ENCODE results near the gene SLC47A2. TPM values are rescaled to one million over a fixed set of nuclear protein-coding genes. Genes with fewer than 3 reads are reported as not detected.

The SLC47A2 gene
- total and polyA plus RNA-seq, 2 of the 13 experiments (the other 11 are each of a cell fraction or from before 2014, with no cell fraction given), result 0.04 TPM; not detected in 1

DNA sequence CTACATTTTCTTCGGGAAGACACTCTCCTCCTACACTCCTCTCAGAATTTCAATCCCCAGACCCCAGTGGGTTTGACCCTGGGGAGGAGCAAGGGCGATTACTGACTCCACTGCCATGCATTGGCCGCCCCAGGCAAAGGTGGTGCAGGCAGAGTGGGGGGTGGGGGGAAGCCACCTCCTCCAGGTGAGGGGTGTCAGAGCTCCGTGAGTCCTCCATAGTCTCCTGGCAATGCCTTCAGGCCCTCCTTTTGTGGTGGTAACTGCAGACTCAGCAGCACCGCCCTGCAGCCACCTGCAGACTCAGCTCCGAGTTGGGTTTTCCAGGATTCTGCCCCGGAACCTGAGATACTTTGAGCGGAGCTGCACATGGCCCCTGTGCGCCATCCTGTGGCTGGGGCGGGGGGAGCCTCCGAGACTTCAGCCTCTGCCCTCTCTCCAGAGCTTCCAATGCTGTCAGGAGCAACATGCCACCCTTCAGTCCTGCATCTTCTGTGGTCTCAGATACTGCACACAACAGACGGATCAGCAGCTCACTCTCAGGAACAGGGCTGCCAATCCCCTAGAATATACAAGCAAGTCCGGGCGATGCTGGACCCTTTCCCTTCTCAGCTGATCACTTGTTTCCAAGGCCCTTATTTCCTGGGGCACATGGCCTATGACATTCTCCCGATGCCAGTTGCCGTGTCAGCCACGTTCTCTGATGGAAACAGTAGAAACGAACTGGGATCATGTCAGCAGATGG is 2.4 kb upstream of the SLC47A2 start:
- Histone ChIP-seq H3K9me3 (ENCODE audit: low read length) (no peaks in the 10 kb centered on the region), H3K27ac (ENCODE audit: extremely low read length, insufficient read depth, low read length) (no peak overlapping the region), H3K4me2 (ENCODE audit: low read depth, low read length) (peak overlapping the region; percentile 49), H4K20me1 (ENCODE audit: insufficient read depth, low read length) (no peaks in the 10 kb centered on the region), H3K4me1 (ENCODE audit: insufficient read depth, low read length) (peaks cover 71% of the 10 kb centered on the region), H3K4me3 (replicated peaks in 1 of 3; ENCODE audit: insufficient read depth in 1 of 3, low read depth in 2 of 3, low read length in 3 of 3) (no peak overlapping the region; a peak in 1 of 6 replicates), H3K27me3 (ENCODE audit: control insufficient read depth in 1 of 2, insufficient read depth in 2 of 2, low read length in 2 of 2) (peaks cover 0 to 4% of the 10 kb centered on the region in 2 experiments; a peak in 2 of 5 replicates), H3K9ac (ENCODE audit: insufficient read depth, low read depth, low read length) (no peak overlapping the region), H2AFZ (ENCODE audit: low read length) (no peak overlapping the region), H3K79me2 (ENCODE audit: insufficient read depth, low read length) (no peaks in the 10 kb centered on the region), H3K36me3 (replicated peaks in 1 of 2; ENCODE audit: control insufficient read depth in 1 of 2, insufficient read depth in 2 of 2, low read length in 2 of 2) (no peaks in the 10 kb centered on the region)
- intact Hi-C loops (cut with micrococcal nuclease; ENCODE audit: unreplicated experiment), result loop anchor here (1.0 to 5.0 kb wide), 3 partner anchors 44 to 204 kb away; no protein-coding TSS in a partner anchor
- no TSS peak for BruUV-seq (replicated peaks)
- peak; percentile 60 for ATAC-seq
- CTCF ChIA-PET (ENCODE audit: low intra/inter-chr PET ratio, low total read pairs), result interaction anchor here (1.3 kb wide), 1 partner anchor 205 kb away, joined by 4 read pairs; no protein-coding TSS in a partner anchor
- peak; percentile 28 for FAIRE-seq
- DNase-seq (ENCODE audit: low spot score), result peak; percentile 38
- in situ Hi-C loops (cut with HindIII; ENCODE audit: extremely low pct_ligation_motif_present, low pct_unique_long_range_greater_than_20kb), result loop anchor here (25.0 kb wide), 1 partner anchor 206 kb away; no protein-coding TSS in a partner anchor
- WGBS (ENCODE audit: low lambda C conversion rate), result 26% methylated on average over 13 of the region's 18 CpGs
- POLR2A ChIA-PET, result interaction anchor here (1.0 to 2.6 kb wide), 10 partner anchors 9 to 187 kb away, joined by 3 to 17 read pairs (median 4); partner anchors contain the start of genes ALDH3A2 and SLC47A1
- TF ChIP-seq, protein P1, sequence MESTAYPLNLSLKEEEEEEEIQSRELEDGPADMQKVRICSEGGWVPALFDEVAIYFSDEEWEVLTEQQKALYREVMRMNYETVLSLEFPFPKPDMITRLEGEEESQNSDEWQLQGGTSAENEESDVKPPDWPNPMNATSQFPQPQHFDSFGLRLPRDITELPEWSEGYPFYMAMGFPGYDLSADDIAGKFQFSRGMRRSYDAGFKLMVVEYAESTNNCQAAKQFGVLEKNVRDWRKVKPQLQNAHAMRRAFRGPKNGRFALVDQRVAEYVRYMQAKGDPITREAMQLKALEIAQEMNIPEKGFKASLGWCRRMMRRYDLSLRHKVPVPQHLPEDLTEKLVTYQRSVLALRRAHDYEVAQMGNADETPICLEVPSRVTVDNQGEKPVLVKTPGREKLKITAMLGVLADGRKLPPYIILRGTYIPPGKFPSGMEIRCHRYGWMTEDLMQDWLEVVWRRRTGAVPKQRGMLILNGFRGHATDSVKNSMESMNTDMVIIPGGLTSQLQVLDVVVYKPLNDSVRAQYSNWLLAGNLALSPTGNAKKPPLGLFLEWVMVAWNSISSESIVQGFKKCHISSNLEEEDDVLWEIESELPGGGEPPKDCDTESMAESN (CRISPR knock-in tag; conservative IDR thresholded peaks at IDR 0.05), result no peak
- peak; percentile 14; the same call in 1 of the 2 replicates for TF ChIP-seq SALL1 (CRISPR knock-in tag; IDR thresholded peaks at IDR 0.05)
- TF ChIP-seq, protein P2, sequence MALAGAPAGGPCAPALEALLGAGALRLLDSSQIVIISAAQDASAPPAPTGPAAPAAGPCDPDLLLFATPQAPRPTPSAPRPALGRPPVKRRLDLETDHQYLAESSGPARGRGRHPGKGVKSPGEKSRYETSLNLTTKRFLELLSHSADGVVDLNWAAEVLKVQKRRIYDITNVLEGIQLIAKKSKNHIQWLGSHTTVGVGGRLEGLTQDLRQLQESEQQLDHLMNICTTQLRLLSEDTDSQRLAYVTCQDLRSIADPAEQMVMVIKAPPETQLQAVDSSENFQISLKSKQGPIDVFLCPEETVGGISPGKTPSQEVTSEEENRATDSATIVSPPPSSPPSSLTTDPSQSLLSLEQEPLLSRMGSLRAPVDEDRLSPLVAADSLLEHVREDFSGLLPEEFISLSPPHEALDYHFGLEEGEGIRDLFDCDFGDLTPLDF (CRISPR knock-in tag; IDR thresholded peaks at IDR 0.05), result no peak
- TF ChIP-seq FOXO1 (CRISPR knock-in tag; IDR thresholded peaks at IDR 0.05), result no peak
- no peak for TF ChIP-seq ZFP37 (CRISPR knock-in tag; IDR thresholded peaks at IDR 0.05; ENCODE audit: borderline replicate concordance)
- TF ChIP-seq ZNF138 (CRISPR knock-in tag; IDR thresholded peaks at IDR 0.05; ENCODE audit: low read depth), result no peak
- no peak for TF ChIP-seq HES4 (CRISPR knock-in tag; IDR thresholded peaks at IDR 0.05; ENCODE audit: borderline replicate concordance)
- TF ChIP-seq ZNF780A (CRISPR knock-in tag; IDR thresholded peaks at IDR 0.05), result no peak
- no peak for TF ChIP-seq CREB1 (IDR thresholded peaks at IDR 0.05)
- no peak for TF ChIP-seq CREB1 (CRISPR knock-in tag; IDR thresholded peaks at IDR 0.05)
- 0 out of 2 replicates have a peak, but pooled peaks have one; percentile 2 for TF ChIP-seq NR2F6 (IDR thresholded peaks at IDR 0.05)
- TF ChIP-seq NR2F6 (CRISPR knock-in tag; IDR thresholded peaks at IDR 0.05), result no peak
- no peak for TF ChIP-seq MEIS1 (CRISPR knock-in tag; IDR thresholded peaks at IDR 0.05; ENCODE audit: borderline replicate concordance)
- TF ChIP-seq PITX1 (CRISPR knock-in tag; IDR thresholded peaks at IDR 0.05), result 0 out of 2 replicates have a peak, but pooled peaks have one; percentile 20
- TF ChIP-seq, protein P3, sequence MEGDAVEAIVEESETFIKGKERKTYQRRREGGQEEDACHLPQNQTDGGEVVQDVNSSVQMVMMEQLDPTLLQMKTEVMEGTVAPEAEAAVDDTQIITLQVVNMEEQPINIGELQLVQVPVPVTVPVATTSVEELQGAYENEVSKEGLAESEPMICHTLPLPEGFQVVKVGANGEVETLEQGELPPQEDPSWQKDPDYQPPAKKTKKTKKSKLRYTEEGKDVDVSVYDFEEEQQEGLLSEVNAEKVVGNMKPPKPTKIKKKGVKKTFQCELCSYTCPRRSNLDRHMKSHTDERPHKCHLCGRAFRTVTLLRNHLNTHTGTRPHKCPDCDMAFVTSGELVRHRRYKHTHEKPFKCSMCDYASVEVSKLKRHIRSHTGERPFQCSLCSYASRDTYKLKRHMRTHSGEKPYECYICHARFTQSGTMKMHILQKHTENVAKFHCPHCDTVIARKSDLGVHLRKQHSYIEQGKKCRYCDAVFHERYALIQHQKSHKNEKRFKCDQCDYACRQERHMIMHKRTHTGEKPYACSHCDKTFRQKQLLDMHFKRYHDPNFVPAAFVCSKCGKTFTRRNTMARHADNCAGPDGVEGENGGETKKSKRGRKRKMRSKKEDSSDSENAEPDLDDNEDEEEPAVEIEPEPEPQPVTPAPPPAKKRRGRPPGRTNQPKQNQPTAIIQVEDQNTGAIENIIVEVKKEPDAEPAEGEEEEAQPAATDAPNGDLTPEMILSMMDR (CRISPR knock-in tag; IDR thresholded peaks at IDR 0.05), result peak; percentile 84
- no peak for TF ChIP-seq SOX6 (IDR thresholded peaks at IDR 0.05)
- TF ChIP-seq SOX6 (CRISPR knock-in tag; IDR thresholded peaks at IDR 0.05), result peak; percentile 10; the same call in 1 of the 2 replicates
